ENCODE measurements around the gene ERG. TPM values are rescaled to one million over a fixed set of nuclear protein-coding genes. Genes with fewer than 3 reads are reported as not detected.

ERG gene
- total and polyA plus RNA-seq, 2 donors (not counting 1 experiment from before 2014, with no cell fraction given): under 0.01 TPM; not detected in 1

DNA sequence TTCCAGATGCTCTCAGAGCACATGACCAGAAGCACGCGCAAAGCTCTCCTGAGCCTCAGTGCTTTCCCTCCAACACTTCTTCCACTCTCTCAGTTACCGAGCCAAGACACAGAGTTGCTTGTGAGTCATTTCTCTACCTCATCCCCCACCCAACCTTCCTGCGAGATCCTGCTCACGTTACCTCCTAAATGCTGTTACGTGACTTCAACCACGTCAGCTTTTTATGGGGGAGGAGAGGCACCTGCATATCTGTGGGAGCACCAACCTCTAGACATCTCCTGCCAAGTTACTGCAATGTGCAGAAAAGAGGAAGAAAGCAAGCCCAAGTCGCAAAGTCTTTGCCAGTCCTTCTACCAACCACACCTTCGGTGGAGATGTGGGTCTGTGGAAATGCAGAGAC lies 27.2 kb upstream of the ERG start:
- H3K4me1 ChIP-seq (ENCODE audit: control insufficient read depth, extremely low read depth, insufficient read depth, low read length): no peaks in the 10 kb centered on the region
- no peak overlapping the region for H2AFZ ChIP-seq (ENCODE audit: low read length)
- H3K9me3 ChIP-seq (ENCODE audit: control insufficient read depth, insufficient read depth, low read depth, low read length): no peaks in the 10 kb centered on the region
- H3K27me3 ChIP-seq (ENCODE audit: control insufficient read depth, insufficient read depth, low read length): peaks cover 3% of the 10 kb centered on the region
- no peaks in the 10 kb centered on the region for H3K36me3 ChIP-seq (ENCODE audit: control insufficient read depth, insufficient read depth, low read length)
- TF ChIP-seq EZH2 (IDR thresholded peaks at IDR 0.05; ENCODE audit: low read length, missing control alignments): no peak
- TF ChIP-seq, protein P1, sequence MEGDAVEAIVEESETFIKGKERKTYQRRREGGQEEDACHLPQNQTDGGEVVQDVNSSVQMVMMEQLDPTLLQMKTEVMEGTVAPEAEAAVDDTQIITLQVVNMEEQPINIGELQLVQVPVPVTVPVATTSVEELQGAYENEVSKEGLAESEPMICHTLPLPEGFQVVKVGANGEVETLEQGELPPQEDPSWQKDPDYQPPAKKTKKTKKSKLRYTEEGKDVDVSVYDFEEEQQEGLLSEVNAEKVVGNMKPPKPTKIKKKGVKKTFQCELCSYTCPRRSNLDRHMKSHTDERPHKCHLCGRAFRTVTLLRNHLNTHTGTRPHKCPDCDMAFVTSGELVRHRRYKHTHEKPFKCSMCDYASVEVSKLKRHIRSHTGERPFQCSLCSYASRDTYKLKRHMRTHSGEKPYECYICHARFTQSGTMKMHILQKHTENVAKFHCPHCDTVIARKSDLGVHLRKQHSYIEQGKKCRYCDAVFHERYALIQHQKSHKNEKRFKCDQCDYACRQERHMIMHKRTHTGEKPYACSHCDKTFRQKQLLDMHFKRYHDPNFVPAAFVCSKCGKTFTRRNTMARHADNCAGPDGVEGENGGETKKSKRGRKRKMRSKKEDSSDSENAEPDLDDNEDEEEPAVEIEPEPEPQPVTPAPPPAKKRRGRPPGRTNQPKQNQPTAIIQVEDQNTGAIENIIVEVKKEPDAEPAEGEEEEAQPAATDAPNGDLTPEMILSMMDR (conservative IDR thresholded peaks at IDR 0.05 in 1 of 2, IDR thresholded peaks at IDR 0.05 in 1 of 2; ENCODE audit: low read depth in 1 of 2, low read length in 2 of 2): no peak
- DNase-seq (ENCODE audit: low read depth in 2 of 2): no peak
- no peak overlapping the region for H3K4me3 ChIP-seq (replicated peaks in 1 of 4; ENCODE audit: control extremely low read depth in 1 of 4, insufficient read depth in 1 of 4, low read depth in 3 of 4, low read length in 4 of 4)
- H3K27ac ChIP-seq (ENCODE audit: insufficient read depth, low read length): no peak overlapping the region
- H3K4me2 ChIP-seq (ENCODE audit: extremely low read depth, insufficient read depth, low read length): no peak overlapping the region
- H4K20me1 ChIP-seq (ENCODE audit: control insufficient read depth, extremely low read depth, insufficient read depth, low read length): no peaks in the 10 kb centered on the region
- H3K79me2 ChIP-seq (ENCODE audit: control insufficient read depth, insufficient read depth, low read length): no peaks in the 10 kb centered on the region
- no peak overlapping the region for H3K9ac ChIP-seq (ENCODE audit: insufficient read depth, low read length)

DNA sequence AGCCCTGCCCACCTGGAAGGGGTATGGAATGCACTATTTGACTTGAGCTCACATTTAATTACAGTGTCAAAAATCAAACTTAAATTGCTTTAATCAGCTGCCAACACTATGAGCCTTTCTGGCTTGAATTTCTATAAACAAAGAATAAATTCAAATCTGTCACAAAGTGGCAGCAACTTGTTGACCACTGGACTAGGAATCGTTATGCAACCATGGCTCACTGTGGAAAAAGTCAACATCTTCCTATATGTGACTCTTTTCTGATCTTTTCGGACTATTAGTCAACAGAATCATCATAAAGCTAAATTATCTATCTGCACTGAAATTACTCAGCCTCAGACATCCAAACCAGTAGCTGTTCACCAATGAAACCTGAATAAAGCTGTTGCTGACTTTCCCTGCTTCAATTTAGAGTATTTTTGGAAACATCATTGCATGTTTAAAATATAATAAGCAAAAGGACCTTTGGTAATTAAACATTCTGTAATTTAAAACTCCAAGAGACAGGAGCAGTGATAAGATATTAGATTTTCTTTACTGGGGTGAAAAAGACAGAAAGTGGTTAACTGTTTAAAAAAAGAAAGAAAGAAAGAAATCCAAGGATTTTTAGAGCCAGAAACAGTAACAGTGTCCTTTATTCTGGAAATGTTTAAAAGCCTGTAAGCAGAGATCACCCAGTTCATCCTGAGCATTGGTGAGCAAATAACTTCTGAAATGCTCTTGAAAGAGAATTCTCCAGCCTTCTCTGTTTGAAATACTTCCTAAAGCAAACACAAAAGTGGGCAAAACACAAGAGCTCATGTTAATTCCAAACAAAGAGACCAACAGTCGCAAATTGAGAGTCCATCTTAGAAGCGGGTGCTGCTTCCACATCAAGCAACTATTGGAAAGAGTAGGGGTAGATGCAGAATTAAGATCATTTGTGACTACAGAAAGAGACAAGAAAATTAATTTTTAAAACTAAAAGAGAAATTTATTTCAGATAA lies 26.2 kb upstream of the ERG start:
- Histone ChIP-seq H3K9ac (ENCODE audit: insufficient read depth, low read length) (no peak overlapping the region), H3K27me3 (ENCODE audit: control insufficient read depth, insufficient read depth, low read length) (peaks cover 3% of the 10 kb centered on the region), H2AFZ (ENCODE audit: low read length) (no peak overlapping the region), H3K4me1 (ENCODE audit: control insufficient read depth, extremely low read depth, insufficient read depth, low read length) (no peaks in the 10 kb centered on the region), H3K27ac (ENCODE audit: insufficient read depth, low read length) (no peak overlapping the region), H4K20me1 (ENCODE audit: control insufficient read depth, extremely low read depth, insufficient read depth, low read length) (no peaks in the 10 kb centered on the region), H3K4me2 (ENCODE audit: extremely low read depth, insufficient read depth, low read length) (no peak overlapping the region), H3K4me3 (replicated peaks in 1 of 4; ENCODE audit: control extremely low read depth in 1 of 4, insufficient read depth in 1 of 4, low read depth in 3 of 4, low read length in 4 of 4) (no peak overlapping the region), H3K9me3 (ENCODE audit: control insufficient read depth, insufficient read depth, low read depth, low read length) (no peaks in the 10 kb centered on the region), H3K79me2 (ENCODE audit: control insufficient read depth, insufficient read depth, low read length) (no peaks in the 10 kb centered on the region), H3K36me3 (ENCODE audit: control insufficient read depth, insufficient read depth, low read length) (no peaks in the 10 kb centered on the region)
- no peak for TF ChIP-seq EZH2 (IDR thresholded peaks at IDR 0.05; ENCODE audit: low read length, missing control alignments)
- TF ChIP-seq, protein P1 (conservative IDR thresholded peaks at IDR 0.05 in 1 of 2, IDR thresholded peaks at IDR 0.05 in 1 of 2; ENCODE audit: low read depth in 1 of 2, low read length in 2 of 2): no peak
- DNase-seq (ENCODE audit: low read depth in 2 of 2): no peak

DNA sequence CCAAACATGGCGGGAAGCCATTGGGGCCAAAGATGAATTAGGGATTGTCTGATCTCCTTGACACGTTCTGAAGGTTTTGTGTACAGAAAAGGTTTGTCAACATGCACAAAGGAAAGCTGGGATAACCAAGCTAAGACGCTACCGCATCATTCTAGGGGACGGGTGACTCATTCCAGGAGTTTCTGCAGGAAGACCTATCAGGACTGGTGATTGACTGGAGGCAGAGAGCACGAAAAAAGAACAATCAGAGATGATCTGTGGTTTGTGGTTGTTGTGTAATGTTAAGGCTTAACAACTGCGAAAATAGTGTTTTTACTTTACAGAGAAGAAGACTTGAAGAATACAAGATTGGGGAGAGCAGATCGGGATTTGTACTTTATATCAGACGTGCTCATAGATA lies 22.2 kb upstream of the ERG start:
- no peaks in the 10 kb centered on the region for H3K4me1 ChIP-seq (ENCODE audit: control insufficient read depth, extremely low read depth, insufficient read depth, low read length)
- H3K79me2 ChIP-seq (ENCODE audit: control insufficient read depth, insufficient read depth, low read length): no peaks in the 10 kb centered on the region
- no peak overlapping the region for H3K9ac ChIP-seq (ENCODE audit: insufficient read depth, low read length)
- TF ChIP-seq, protein P1 (conservative IDR thresholded peaks at IDR 0.05 in 1 of 2, IDR thresholded peaks at IDR 0.05 in 1 of 2; ENCODE audit: low read depth in 1 of 2, low read length in 2 of 2): no peak
- TF ChIP-seq EZH2 (IDR thresholded peaks at IDR 0.05; ENCODE audit: low read length, missing control alignments): no peak
- no peak overlapping the region for H2AFZ ChIP-seq (ENCODE audit: low read length)
- DNase-seq (ENCODE audit: low read depth in 2 of 2): no peak
- no peaks in the 10 kb centered on the region for H4K20me1 ChIP-seq (ENCODE audit: control insufficient read depth, extremely low read depth, insufficient read depth, low read length)
- no peak overlapping the region for H3K4me3 ChIP-seq (replicated peaks in 1 of 4; ENCODE audit: control extremely low read depth in 1 of 4, insufficient read depth in 1 of 4, low read depth in 3 of 4, low read length in 4 of 4)
- H3K36me3 ChIP-seq (ENCODE audit: control insufficient read depth, insufficient read depth, low read length): no peaks in the 10 kb centered on the region
- no peak overlapping the region for H3K27ac ChIP-seq (ENCODE audit: insufficient read depth, low read length)
- no peak overlapping the region for H3K4me2 ChIP-seq (ENCODE audit: extremely low read depth, insufficient read depth, low read length)
- H3K27me3 ChIP-seq (ENCODE audit: control insufficient read depth, insufficient read depth, low read length): peaks cover 3% of the 10 kb centered on the region
- no peaks in the 10 kb centered on the region for H3K9me3 ChIP-seq (ENCODE audit: control insufficient read depth, insufficient read depth, low read depth, low read length)

All from fibroblast of lung (primary cell).